Cardiac atrium fibroblast (primary cell): ENCODE results near the gene MYLK2. TPM values are rescaled to one million over a fixed set of nuclear protein-coding genes. Genes with fewer than 3 reads are reported as not detected.

Experiments used
- total RNA-seq: library from RNA; depleted of rRNA; stranded (reverse); fragments of >200 nt; gene quantifications from 2 replicates; pipeline ENCODE4 v1.2.3, GENCODE V29; 2015

Gene MYLK2
- total RNA-seq = under 0.01 TPM in 1 of 2 replicates, not detected in the other

GRCh38 chr20:31819083-31819784 is at the start of gene MYLK2:
TSS of gene MYLK2 (plus strand) at chr20:31819356. CDS start at chr20:31819581, 225 bp downstream.

GRCh38 chr20:31845300-31845863 is 26.2 kb downstream of the MYLK2 start, which contains the start of gene FOXS1:
TSS of gene FOXS1 (minus strand) at chr20:31845604. CDS start at chr20:31845542, 62 bp downstream.

GRCh38 chr20:31869942-31870725 is 51.0 kb downstream of the MYLK2 start, which contains the start of the genes DUSP15 and TTLL9:
TSS of gene DUSP15 (minus strand) at chr20:31870527. CDS start at chr20:31870337, 190 bp downstream.
TSS of gene TTLL9 (plus strand) at chr20:31870634. CDS start at chr20:31871127, 493 bp downstream.

Other genes with a start within 250 kb of the MYLK2 start
- 759 and 813 TPM in 2 replicates for gene ID1, start 214.1 kb upstream of the MYLK2 start, total RNA-seq
- gene COX4I2, start 181.4 kb upstream of the MYLK2 start, total RNA-seq = not detected in 2 replicates
- gene BCL2L1, start 96.5 kb upstream of the MYLK2 start, total RNA-seq = 127 and 128 TPM in 2 replicates
- gene TPX2, start 80.1 kb upstream of the MYLK2 start, total RNA-seq = 20.9 and 26.4 TPM in 2 replicates
- gene FOXS1, start 26.2 kb downstream of the MYLK2 start, total RNA-seq = 1.5 TPM in 1 of 2 replicates, not detected in the other
- 0.49 TPM in 1 of 2 replicates, not detected in the other for gene DUSP15, start 51.2 kb downstream of the MYLK2 start, total RNA-seq
- 0.18 TPM in 1 of 2 replicates, not detected in the other for gene TTLL9, start 51.3 kb downstream of the MYLK2 start, total RNA-seq
- 8.4 and 11.0 TPM in 2 replicates for gene PDRG1, start 132.7 kb downstream of the MYLK2 start, total RNA-seq
- gene XKR7, start 148.8 kb downstream of the MYLK2 start, total RNA-seq = not detected in 2 replicates
- 0.65 and 1.8 TPM in 2 replicates for gene CCM2L, start 191.1 kb downstream of the MYLK2 start, total RNA-seq
- gene HCK, start 232.9 kb downstream of the MYLK2 start, total RNA-seq = not detected in 2 replicates